Inflammatory macrophage treated with lipopolysaccharide for 1 hour (primary cell): Measurements from ENCODE around the gene XPO6.

Experiments used
- DNase-seq, 2 donors: peaks; one replicate each; pipeline ENCODE4 v3.0.0-alpha.2; 2020 to 2022

Gene XPO6

GRCh38 chr16:28089205-28089991, 122.4 kb downstream of the XPO6 start:
- no peak for DNase-seq

- DNase-seq: no peak
Measured at GRCh38 chr16:28087675-28088300, 124.0 kb downstream of the XPO6 start.

GRCh38 chr16:28087140-28087660, 124.6 kb downstream of the XPO6 start:
- no peak for DNase-seq

GRCh38 chr16:28086186-28087139, 125.3 kb downstream of the XPO6 start:
- no peak for DNase-seq

GRCh38 chr16:28085389-28086171, 126.2 kb downstream of the XPO6 start:
- no peak for DNase-seq

GRCh38 chr16:28084209-28084608, 127.6 kb downstream of the XPO6 start:
- DNase-seq: no peak

- DNase-seq: no peak
Measured at GRCh38 chr16:28082624-28083023, 129.1 kb downstream of the XPO6 start.

GRCh38 chr16:28081391-28081968, 130.3 kb downstream of the XPO6 start:
- DNase-seq: no peak

- DNase-seq: no peak
Measured at GRCh38 chr16:28078261-28078660, 133.5 kb downstream of the XPO6 start.

GRCh38 chr16:28073836-28074235, 137.9 kb downstream of the XPO6 start:
- no peak for DNase-seq

GRCh38 chr16:28072087-28072486, 139.7 kb downstream of the XPO6 start:
- DNase-seq: no peak

GRCh38 chr16:28069971-28070794, 141.6 kb downstream of the XPO6 start:
- DNase-seq: no peak

GRCh38 chr16:28068976-28069375, 142.8 kb downstream of the XPO6 start:
- no peak for DNase-seq

GRCh38 chr16:28067604-28068379, 144.0 kb downstream of the XPO6 start:
- no peak for DNase-seq

GRCh38 chr16:28064706-28065249, 147.0 kb downstream of the XPO6 start:
- no peak for DNase-seq

GRCh38 chr16:28064150-28064549, 147.6 kb downstream of the XPO6 start:
- DNase-seq: no peak

- DNase-seq: no peak
Measured at GRCh38 chr16:28063591-28064061, 148.1 kb downstream of the XPO6 start, which contains the start of gene GSG1L. Gene GSG1L, minus strand, starts transcription at chr16:28063714. Its CDS starts 290 bp downstream, at chr16:28063424.

- DNase-seq: peak; percentile 30 to 33
Measured at GRCh38 chr16:28062847-28063521, 148.8 kb downstream of the XPO6 start.
